ENCODE data around the gene PPP1R14B.
A peak's percentile ranks its signal among the peaks of the same experiment; 100 is the strongest.

The PPP1R14B gene

DNA sequence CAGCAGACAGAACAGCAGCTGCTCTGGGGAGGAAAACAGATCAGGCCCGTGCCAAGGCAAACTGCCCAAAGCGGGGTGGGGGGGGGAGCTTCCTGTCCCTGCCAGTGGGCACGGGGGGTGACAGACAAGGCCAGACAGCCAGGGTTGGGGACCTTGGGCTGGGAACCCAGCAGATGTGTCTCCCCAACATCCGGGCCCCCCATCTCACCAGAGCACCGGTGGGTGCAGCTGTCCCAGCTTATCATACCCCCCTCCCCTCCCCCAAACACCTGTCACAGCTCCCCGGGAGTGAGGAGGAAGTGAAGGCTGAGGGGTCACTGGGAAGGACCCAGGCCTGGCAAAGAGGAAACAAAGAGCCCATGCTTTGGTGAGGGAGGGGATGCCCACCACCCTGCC lies 1.3 kb downstream of the PPP1R14B start:
- Histone ChIP-seq H3K27ac (ENCODE audit: insufficient read depth in 1 of 2, low read depth in 1 of 2, low read length in 2 of 2, poor library complexity in 1 of 2, severe bottlenecking in 2 of 2) (peak overlapping the region; percentile 46 to 75), H3K9me3 (ENCODE audit: control extremely low read depth in 1 of 5, control insufficient read depth in 4 of 5, insufficient read depth in 2 of 5, low read depth in 1 of 5, low read length in 4 of 5) (no peaks in the 10 kb centered on the region), H3K27me3 (replicated peaks in 2 of 5; ENCODE audit: control insufficient read depth in 4 of 5, insufficient read depth in 5 of 5, low read length in 4 of 5) (no peaks in the 10 kb centered on the region), H3K36me3 (ENCODE audit: control insufficient read depth in 4 of 4, insufficient read depth in 4 of 4, low read length in 3 of 4) (peaks cover 0 to 20% (median 12%) of the 10 kb centered on the region in 4 experiments), H3K4me1 (ENCODE audit: control extremely low read depth in 1 of 4, control insufficient read depth in 4 of 4, insufficient read depth in 4 of 4, low read length in 3 of 4) (peaks cover 2 to 74% (median 72%) of the 10 kb centered on the region in 4 experiments), H3K4me3 (ENCODE audit: control insufficient read depth in 1 of 7, extremely low read depth in 1 of 7, insufficient read depth in 4 of 7, low read depth in 2 of 7, low read length in 6 of 7) (peak overlapping the region in 6 of 7 experiments; percentile 52 to 98 (median 86))
- ChIA-PET CTCF (interaction anchor here (0.7 to 12.2 kb wide), 8 partner anchors 10 to 110 kb away, joined by 3 to 177 read pairs (median 4); partner anchors contain the start of genes FERMT3 and VEGFB), POLR2A (interaction anchor here (0.6 to 7.6 kb wide), 5 partner anchors 15 to 498 kb away, joined by 3 to 74 read pairs (median 3); partner anchors contain the start of genes DNAJC4, FERMT3, NUDT22 and TRPT1)
- peak in 2 of 3 donors; percentile 58 to 77 for DNase-seq
- 0% methylated on average over 3 of the region's 6 CpGs for WGBS (ENCODE audit: insufficient coverage)

DNA sequence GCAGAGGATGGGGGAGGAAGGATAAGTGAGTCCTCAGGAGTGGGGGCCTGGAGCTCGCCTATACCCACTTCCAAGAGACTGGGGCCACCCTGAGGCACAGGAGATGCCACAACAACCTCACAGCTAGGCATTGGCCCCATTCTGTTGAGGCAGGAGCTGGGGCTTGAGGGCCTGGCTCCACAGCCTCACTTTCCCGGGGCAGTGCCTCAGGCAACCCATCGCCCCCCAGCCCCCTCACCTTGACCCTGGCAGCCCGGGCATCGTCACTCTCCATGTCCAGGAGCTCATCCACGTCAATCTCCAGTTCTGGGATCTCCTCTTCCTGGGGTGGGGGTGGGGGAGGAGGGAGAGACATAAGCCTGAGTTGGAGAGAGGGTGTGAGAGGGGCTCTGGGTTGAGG lies 1.8 kb downstream of the PPP1R14B start:
- 54% methylated on average over 3 of the region's 6 CpGs for WGBS (ENCODE audit: insufficient coverage)
- Histone ChIP-seq H3K27me3 (replicated peaks in 2 of 5; ENCODE audit: control insufficient read depth in 4 of 5, insufficient read depth in 5 of 5, low read length in 4 of 5) (no peaks in the 10 kb centered on the region), H3K36me3 (ENCODE audit: control insufficient read depth in 4 of 4, insufficient read depth in 4 of 4, low read length in 3 of 4) (peaks cover 0 to 20% (median 12%) of the 10 kb centered on the region in 4 experiments), H3K27ac (ENCODE audit: insufficient read depth in 1 of 2, low read depth in 1 of 2, low read length in 2 of 2, poor library complexity in 1 of 2, severe bottlenecking in 2 of 2) (peak overlapping the region; percentile 46 to 75), H3K4me3 (ENCODE audit: control insufficient read depth in 1 of 7, extremely low read depth in 1 of 7, insufficient read depth in 4 of 7, low read depth in 2 of 7, low read length in 6 of 7) (peak overlapping the region in 6 of 7 experiments; percentile 2 to 98 (median 86)), H3K4me1 (ENCODE audit: control extremely low read depth in 1 of 4, control insufficient read depth in 4 of 4, insufficient read depth in 4 of 4, low read length in 3 of 4) (peaks cover 2 to 75% (median 72%) of the 10 kb centered on the region in 4 experiments), H3K9me3 (ENCODE audit: control extremely low read depth in 1 of 5, control insufficient read depth in 4 of 5, insufficient read depth in 2 of 5, low read depth in 1 of 5, low read length in 4 of 5) (no peaks in the 10 kb centered on the region)
- POLR2A ChIA-PET = interaction anchor here (0.6 to 7.6 kb wide), 7 partner anchors 15 to 498 kb away, joined by 3 to 74 read pairs (median 4); partner anchors contain the start of genes DNAJC4, FERMT3, NUDT22 and STIP1
- CTCF ChIA-PET = interaction anchor here (0.7 to 12.2 kb wide), 12 partner anchors 10 to 110 kb away, joined by 3 to 177 read pairs (median 4); partner anchors contain the start of genes CATSPERZ, FERMT3 and VEGFB
- no peak for DNase-seq

DNA sequence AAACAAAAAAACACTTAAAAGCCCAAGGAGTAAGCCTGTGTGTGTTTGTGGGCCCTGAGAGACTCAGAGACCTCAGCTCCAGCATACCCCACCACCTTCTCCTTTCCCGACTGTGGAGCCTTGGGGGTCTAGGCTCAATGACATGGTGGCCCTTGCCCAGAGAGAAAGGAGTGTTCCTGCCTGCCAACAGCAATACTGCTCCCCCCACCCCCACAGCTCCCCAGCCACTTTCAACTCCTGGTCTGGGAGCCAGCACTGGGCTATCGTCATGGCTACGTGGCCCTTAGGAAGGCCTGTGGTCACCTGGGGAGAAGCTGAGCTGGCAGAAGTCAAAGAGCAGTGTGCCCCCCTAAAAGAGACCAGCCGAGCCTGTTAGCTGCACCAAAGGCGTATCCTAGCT lies 2.6 kb downstream of the PPP1R14B start:
- no peaks in the 10 kb centered on the region for H3K9me3 ChIP-seq (ENCODE audit: control extremely low read depth in 1 of 5, control insufficient read depth in 4 of 5, insufficient read depth in 2 of 5, low read depth in 1 of 5, low read length in 4 of 5)
- peaks cover 4 to 72% (median 67%) of the 10 kb centered on the region in 4 experiments for H3K4me1 ChIP-seq (ENCODE audit: control extremely low read depth in 1 of 4, control insufficient read depth in 4 of 4, insufficient read depth in 4 of 4, low read length in 3 of 4)
- ChIA-PET POLR2A (interaction anchor here (1.0 to 7.6 kb wide), 2 partner anchors 18 to 38 kb away, joined by 4 to 74 read pairs; partner anchors contain the start of genes FERMT3, NUDT22 and TRPT1), CTCF (interaction anchor here (1.1 to 12.2 kb wide), 9 partner anchors 8 to 60 kb away, joined by 3 to 177 read pairs (median 9); partner anchors contain the start of genes CATSPERZ, FERMT3, NUDT22 and PLCB3)
- 88% methylated on average over 2 of the region's 5 CpGs for WGBS (ENCODE audit: insufficient coverage)
- no peak for DNase-seq
- no peaks in the 10 kb centered on the region for H3K27me3 ChIP-seq (replicated peaks in 2 of 5; ENCODE audit: control insufficient read depth in 4 of 5, insufficient read depth in 5 of 5, low read length in 4 of 5)
- no peak overlapping the region for H3K27ac ChIP-seq (ENCODE audit: insufficient read depth in 1 of 2, low read depth in 1 of 2, low read length in 2 of 2, poor library complexity in 1 of 2, severe bottlenecking in 2 of 2)
- H3K36me3 ChIP-seq (ENCODE audit: control insufficient read depth in 4 of 4, insufficient read depth in 4 of 4, low read length in 3 of 4) = peaks cover 0 to 20% (median 12%) of the 10 kb centered on the region in 4 experiments
- no peak overlapping the region for H3K4me3 ChIP-seq (ENCODE audit: control insufficient read depth in 1 of 7, extremely low read depth in 1 of 7, insufficient read depth in 4 of 7, low read depth in 2 of 7, low read length in 6 of 7)

DNA sequence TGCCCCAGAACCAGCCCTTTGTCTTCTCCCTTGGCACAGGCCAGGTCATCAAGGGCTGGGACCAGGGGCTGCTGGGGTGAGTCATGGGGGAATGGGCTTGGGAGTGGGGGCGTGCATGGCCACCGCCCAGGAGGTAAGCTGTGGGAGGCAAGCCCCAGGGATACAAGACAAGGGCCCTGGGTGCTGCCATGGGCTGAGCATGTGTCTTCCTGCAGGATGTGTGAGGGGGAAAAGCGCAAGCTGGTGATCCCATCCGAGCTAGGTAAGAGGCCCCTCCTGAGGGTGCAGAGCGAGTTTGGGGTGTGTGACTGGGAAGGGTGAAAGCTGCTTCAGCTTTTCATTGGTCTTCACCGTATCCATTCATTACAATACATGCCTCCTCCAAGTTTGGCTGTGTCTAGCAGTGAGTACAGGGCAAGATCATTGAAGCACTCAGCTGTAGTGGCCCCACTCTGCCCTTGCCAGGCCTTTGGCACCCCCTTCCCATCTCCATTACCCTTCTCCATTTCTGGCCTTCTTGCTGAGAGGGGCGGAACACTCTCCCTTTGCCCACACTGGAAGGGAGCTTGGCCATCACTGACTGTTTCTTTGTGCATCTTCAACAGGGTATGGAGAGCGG lies 3.4 kb downstream of the PPP1R14B start:
- 100% methylated on average over 5 of the region's 8 CpGs for WGBS (ENCODE audit: insufficient coverage)
- peaks cover 0 to 26% (median 17%) of the 10 kb centered on the region in 4 experiments for H3K36me3 ChIP-seq (ENCODE audit: control insufficient read depth in 4 of 4, insufficient read depth in 4 of 4, low read length in 3 of 4)
- peak overlapping the region in 1 of 7 experiments; percentile 1 for H3K4me3 ChIP-seq (ENCODE audit: control insufficient read depth in 1 of 7, extremely low read depth in 1 of 7, insufficient read depth in 4 of 7, low read depth in 2 of 7, low read length in 6 of 7)
- H3K9me3 ChIP-seq (ENCODE audit: control extremely low read depth in 1 of 5, control insufficient read depth in 4 of 5, insufficient read depth in 2 of 5, low read depth in 1 of 5, low read length in 4 of 5) = no peaks in the 10 kb centered on the region
- no peak for DNase-seq
- CTCF ChIA-PET = interaction anchor here (1.7 to 12.2 kb wide), 8 partner anchors 8 to 60 kb away, joined by 3 to 177 read pairs (median 10); partner anchors contain the start of genes CATSPERZ, FERMT3, NUDT22 and PLCB3
- POLR2A ChIA-PET = interaction anchor here (0.7 to 7.6 kb wide), 3 partner anchors 17 to 37 kb away, joined by 3 to 74 read pairs (median 3); partner anchors contain the start of genes FERMT3 and NUDT22
- H3K27ac ChIP-seq (ENCODE audit: insufficient read depth in 1 of 2, low read depth in 1 of 2, low read length in 2 of 2, poor library complexity in 1 of 2, severe bottlenecking in 2 of 2) = no peak overlapping the region
- peaks cover 4 to 70% (median 61%) of the 10 kb centered on the region in 4 experiments for H3K4me1 ChIP-seq (ENCODE audit: control extremely low read depth in 1 of 4, control insufficient read depth in 4 of 4, insufficient read depth in 4 of 4, low read length in 3 of 4)
- H3K27me3 ChIP-seq (replicated peaks in 2 of 5; ENCODE audit: control insufficient read depth in 4 of 5, insufficient read depth in 5 of 5, low read length in 4 of 5) = no peaks in the 10 kb centered on the region

DNA sequence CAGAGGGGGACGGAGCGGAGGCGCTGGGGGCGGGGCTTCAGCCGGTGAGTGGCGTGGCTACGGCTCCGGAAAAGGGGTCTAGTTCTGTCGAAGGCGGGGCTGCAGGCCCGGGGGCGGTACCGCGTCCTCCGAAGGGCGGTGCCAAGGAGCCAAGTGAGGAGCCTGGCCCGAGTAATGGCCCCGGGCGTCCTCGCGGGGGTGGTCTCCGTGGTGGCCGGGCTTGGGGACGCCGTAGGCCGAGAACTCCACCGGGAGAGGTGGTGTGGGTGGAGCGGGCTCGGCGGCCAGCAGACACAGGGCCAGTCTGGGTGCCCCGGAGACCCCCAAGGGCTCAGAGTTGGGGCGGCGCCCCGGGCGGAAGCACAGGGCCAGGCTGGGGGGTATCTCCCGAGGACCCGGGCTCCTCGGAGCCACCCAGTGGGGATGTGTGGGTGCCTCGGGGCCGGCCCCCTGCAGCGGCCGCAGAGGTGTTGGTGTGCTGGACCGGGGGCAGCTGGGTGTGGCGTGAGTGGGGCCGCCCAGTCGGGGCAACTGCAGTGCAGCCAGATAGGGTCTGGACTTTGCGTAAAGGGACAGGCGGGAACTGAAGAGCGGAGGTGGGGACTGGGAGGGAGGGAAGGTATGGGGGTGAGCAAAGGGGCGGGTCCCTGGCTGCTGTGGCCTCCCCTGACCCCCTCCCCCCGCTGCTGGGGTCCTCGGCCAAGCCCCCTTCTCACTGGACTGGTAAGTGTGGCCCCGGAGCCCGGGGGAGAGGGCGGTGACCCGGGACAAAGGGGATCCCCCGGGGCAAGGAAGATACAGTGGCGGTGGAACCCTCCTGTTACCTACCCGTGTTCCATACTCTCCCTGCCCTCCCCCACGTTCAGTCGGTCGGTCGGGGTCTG lies 5.0 kb downstream of the PPP1R14B start:
- ChIA-PET POLR2A (interaction anchor here (0.6 to 7.6 kb wide), 10 partner anchors 10 to 151 kb away, joined by 3 to 74 read pairs (median 3); partner anchors contain the start of genes DNAJC4, FERMT3, PRDX5 and TRMT112), CTCF (interaction anchor here (0.6 to 12.2 kb wide), 9 partner anchors 10 to 533 kb away, joined by 3 to 177 read pairs (median 4); partner anchors contain the start of genes CATSPERZ, FERMT3 and PLCB3)
- Histone ChIP-seq H3K27ac (ENCODE audit: insufficient read depth in 1 of 2, low read depth in 1 of 2, low read length in 2 of 2, poor library complexity in 1 of 2, severe bottlenecking in 2 of 2) (peak overlapping the region; percentile 96 to 97), H3K4me3 (ENCODE audit: control insufficient read depth in 1 of 7, extremely low read depth in 1 of 7, insufficient read depth in 4 of 7, low read depth in 2 of 7, low read length in 6 of 7) (peak overlapping the region; percentile 69 to 91 (median 85)), H3K36me3 (ENCODE audit: control insufficient read depth in 4 of 4, insufficient read depth in 4 of 4, low read length in 3 of 4) (peaks cover 0 to 37% (median 28%) of the 10 kb centered on the region in 4 experiments), H3K4me1 (ENCODE audit: control extremely low read depth in 1 of 4, control insufficient read depth in 4 of 4, insufficient read depth in 4 of 4, low read length in 3 of 4) (peaks cover 4 to 56% (median 50%) of the 10 kb centered on the region in 4 experiments), H3K27me3 (replicated peaks in 2 of 5; ENCODE audit: control insufficient read depth in 4 of 5, insufficient read depth in 5 of 5, low read length in 4 of 5) (no peaks in the 10 kb centered on the region), H3K9me3 (ENCODE audit: control extremely low read depth in 1 of 5, control insufficient read depth in 4 of 5, insufficient read depth in 2 of 5, low read depth in 1 of 5, low read length in 4 of 5) (no peaks in the 10 kb centered on the region)
- peak; percentile 98 to 99 (median 99) for DNase-seq
- WGBS (ENCODE audit: insufficient coverage) = 0% methylated on average over 49 of the region's 63 CpGs

DNA sequence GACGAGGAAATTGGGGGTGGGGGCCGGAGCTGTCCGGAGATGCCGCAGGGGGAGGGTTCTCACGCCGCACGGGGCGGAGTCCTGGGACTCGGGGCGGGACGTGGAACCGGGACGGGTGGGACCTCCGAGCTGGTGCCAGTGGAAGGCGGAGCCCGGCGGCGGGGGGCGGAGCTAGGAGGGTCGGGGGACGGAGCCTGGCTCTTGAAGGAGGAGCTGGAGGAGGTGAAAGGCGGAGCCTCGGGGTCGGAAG lies 5.6 kb downstream of the PPP1R14B start:
- DNase-seq = no peak
- Histone ChIP-seq H3K27me3 (replicated peaks in 2 of 5; ENCODE audit: control insufficient read depth in 4 of 5, insufficient read depth in 5 of 5, low read length in 4 of 5) (no peaks in the 10 kb centered on the region), H3K27ac (ENCODE audit: insufficient read depth in 1 of 2, low read depth in 1 of 2, low read length in 2 of 2, poor library complexity in 1 of 2, severe bottlenecking in 2 of 2) (peak overlapping the region; percentile 96 to 97), H3K36me3 (ENCODE audit: control insufficient read depth in 4 of 4, insufficient read depth in 4 of 4, low read length in 3 of 4) (peaks cover 0 to 37% (median 28%) of the 10 kb centered on the region in 4 experiments), H3K9me3 (ENCODE audit: control extremely low read depth in 1 of 5, control insufficient read depth in 4 of 5, insufficient read depth in 2 of 5, low read depth in 1 of 5, low read length in 4 of 5) (no peaks in the 10 kb centered on the region), H3K4me1 (ENCODE audit: control extremely low read depth in 1 of 4, control insufficient read depth in 4 of 4, insufficient read depth in 4 of 4, low read length in 3 of 4) (peaks cover 4 to 56% (median 50%) of the 10 kb centered on the region in 4 experiments), H3K4me3 (ENCODE audit: control insufficient read depth in 1 of 7, extremely low read depth in 1 of 7, insufficient read depth in 4 of 7, low read depth in 2 of 7, low read length in 6 of 7) (peak overlapping the region; percentile 69 to 91 (median 85))
- POLR2A ChIA-PET = interaction anchor here (0.6 to 7.6 kb wide), 10 partner anchors 10 to 150 kb away, joined by 3 to 74 read pairs (median 3); partner anchors contain the start of genes DNAJC4, FERMT3, PRDX5 and TRMT112
- WGBS (ENCODE audit: insufficient coverage) = 0% methylated on average over 18 of the region's 24 CpGs
- CTCF ChIA-PET = interaction anchor here (0.6 to 12.2 kb wide), 6 partner anchors 18 to 533 kb away, joined by 3 to 177 read pairs (median 4); partner anchors contain the start of gene FERMT3

Measured in common myeloid progenitor, CD34-positive (primary cell).